RWPE2 (cell line): Measurements from ENCODE around the gene SHC4.

ENCODE experiments used
- ATAC-seq: fragments of 200-7000 bp; cut with Tn5 transposase; 3 replicates; pipeline ENCODE4 v1.9.1; 2021; ENCODE audit warnings: low read depth
- DNase-seq: peaks from one replicate; pipeline ENCODE4 v3.0.0-alpha.2; 2020; ENCODE audit warnings: low spot score
- H3K27ac ChIP-seq: fragments of 450-650 bp; 2 replicates; pipeline ENCODE4 v1.5.1; 2017; ENCODE audit warnings: mild to moderate bottlenecking; ENCODE audit not compliant: poor library complexity, severe bottlenecking
- H3K27me3 ChIP-seq: fragments of 250-450 bp; sonication (Bioruptor Pico); 2 replicates; pipeline ENCODE4 v1.5.1; 2021; ENCODE audit warnings: mild to moderate bottlenecking, moderate library complexity; ENCODE audit not compliant: insufficient read depth, poor library complexity, severe bottlenecking
- H3K36me3 ChIP-seq: fragments of 250-450 bp; sonication (Bioruptor Pico); 2 replicates; pipeline ENCODE4 v1.5.1; 2020; ENCODE audit warnings: low read depth, mild to moderate bottlenecking, moderate library complexity
- H3K4me1 ChIP-seq: fragments of 250-450 bp; sonication (Bioruptor Pico); 2 replicates; pipeline ENCODE4 v1.5.1; 2021; ENCODE audit warnings: mild to moderate bottlenecking, moderate library complexity; ENCODE audit not compliant: insufficient read depth, poor library complexity, severe bottlenecking
- H3K4me3 ChIP-seq: fragments of 250-450 bp; sonication (Bioruptor Pico); 2 replicates; pipeline ENCODE4 v1.5.1; 2021; ENCODE audit warnings: mild to moderate bottlenecking, moderate library complexity; ENCODE audit not compliant: severe bottlenecking
- H3K9me3 ChIP-seq: fragments of 250-450 bp; sonication (Bioruptor Pico); 2 replicates; pipeline ENCODE4 v1.5.1; 2021; ENCODE audit warnings: mild to moderate bottlenecking, moderate library complexity; ENCODE audit not compliant: severe bottlenecking
- TF ChIP-seq, protein P1 (sequence below): fragments of 450-650 bp; IDR thresholded peaks from one replicate; pipeline ENCODE4 v1.5.1; 2017; ENCODE audit warnings: mild to moderate bottlenecking, moderate library complexity; ENCODE audit not compliant: poor library complexity, severe bottlenecking

Gene SHC4

DNA sequence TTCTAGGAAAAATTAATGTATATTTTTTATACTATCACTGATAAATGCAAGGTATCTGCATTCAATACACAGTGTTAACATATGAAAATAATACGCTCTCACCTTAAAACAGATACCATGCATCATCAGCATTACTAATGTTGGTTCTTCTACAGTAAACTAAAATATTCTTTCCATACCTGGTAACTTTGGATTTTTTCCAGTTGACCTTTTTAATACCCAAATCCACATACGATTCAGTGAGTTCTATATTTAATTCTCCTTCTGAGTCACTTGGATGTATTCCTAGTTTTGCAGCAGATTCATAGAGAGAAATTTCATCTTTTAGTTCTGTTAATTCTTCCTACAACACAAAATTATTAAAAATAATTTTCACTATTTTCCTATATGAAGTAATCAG is 182.7 kb downstream of the SHC4 start:
- peaks cover 70% of the 10 kb centered on the region for H3K36me3 ChIP-seq
- no peaks in the 10 kb centered on the region for H3K9me3 ChIP-seq
- H3K27ac ChIP-seq, result no peak overlapping the region
- TF ChIP-seq, protein P1, sequence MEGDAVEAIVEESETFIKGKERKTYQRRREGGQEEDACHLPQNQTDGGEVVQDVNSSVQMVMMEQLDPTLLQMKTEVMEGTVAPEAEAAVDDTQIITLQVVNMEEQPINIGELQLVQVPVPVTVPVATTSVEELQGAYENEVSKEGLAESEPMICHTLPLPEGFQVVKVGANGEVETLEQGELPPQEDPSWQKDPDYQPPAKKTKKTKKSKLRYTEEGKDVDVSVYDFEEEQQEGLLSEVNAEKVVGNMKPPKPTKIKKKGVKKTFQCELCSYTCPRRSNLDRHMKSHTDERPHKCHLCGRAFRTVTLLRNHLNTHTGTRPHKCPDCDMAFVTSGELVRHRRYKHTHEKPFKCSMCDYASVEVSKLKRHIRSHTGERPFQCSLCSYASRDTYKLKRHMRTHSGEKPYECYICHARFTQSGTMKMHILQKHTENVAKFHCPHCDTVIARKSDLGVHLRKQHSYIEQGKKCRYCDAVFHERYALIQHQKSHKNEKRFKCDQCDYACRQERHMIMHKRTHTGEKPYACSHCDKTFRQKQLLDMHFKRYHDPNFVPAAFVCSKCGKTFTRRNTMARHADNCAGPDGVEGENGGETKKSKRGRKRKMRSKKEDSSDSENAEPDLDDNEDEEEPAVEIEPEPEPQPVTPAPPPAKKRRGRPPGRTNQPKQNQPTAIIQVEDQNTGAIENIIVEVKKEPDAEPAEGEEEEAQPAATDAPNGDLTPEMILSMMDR, result no peak
- H3K27me3 ChIP-seq, result no peaks in the 10 kb centered on the region
- H3K4me3 ChIP-seq, result no peak overlapping the region
- no peak for ATAC-seq
- DNase-seq, result no peak
- no peaks in the 10 kb centered on the region for H3K4me1 ChIP-seq

DNA sequence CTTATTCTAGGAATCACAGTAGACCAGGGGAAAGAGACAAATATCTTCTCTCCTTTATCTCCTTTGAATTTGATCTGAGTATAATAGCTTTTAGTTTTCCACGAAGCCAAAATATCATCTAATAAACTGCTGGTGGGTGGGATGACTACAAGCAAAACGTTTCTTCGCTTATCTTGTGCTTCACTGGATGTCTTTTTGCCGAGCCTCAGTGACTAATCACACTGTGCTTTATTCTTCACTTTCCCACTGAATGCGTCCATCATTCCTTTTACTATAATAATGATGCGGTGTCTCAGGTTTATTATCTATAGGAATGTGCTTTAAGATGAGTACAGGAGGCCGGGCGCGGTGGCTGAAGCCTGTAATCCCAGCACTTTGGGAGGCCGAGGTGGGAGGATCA is 185.4 kb downstream of the SHC4 start:
- no peak overlapping the region for H3K4me3 ChIP-seq
- ATAC-seq, result no peak
- H3K36me3 ChIP-seq, result peaks cover 56% of the 10 kb centered on the region
- H3K27ac ChIP-seq, result no peak overlapping the region
- TF ChIP-seq, protein P1, result no peak
- H3K4me1 ChIP-seq, result peaks cover 2% of the 10 kb centered on the region
- no peaks in the 10 kb centered on the region for H3K27me3 ChIP-seq
- no peak for DNase-seq
- H3K9me3 ChIP-seq, result no peaks in the 10 kb centered on the region

DNA sequence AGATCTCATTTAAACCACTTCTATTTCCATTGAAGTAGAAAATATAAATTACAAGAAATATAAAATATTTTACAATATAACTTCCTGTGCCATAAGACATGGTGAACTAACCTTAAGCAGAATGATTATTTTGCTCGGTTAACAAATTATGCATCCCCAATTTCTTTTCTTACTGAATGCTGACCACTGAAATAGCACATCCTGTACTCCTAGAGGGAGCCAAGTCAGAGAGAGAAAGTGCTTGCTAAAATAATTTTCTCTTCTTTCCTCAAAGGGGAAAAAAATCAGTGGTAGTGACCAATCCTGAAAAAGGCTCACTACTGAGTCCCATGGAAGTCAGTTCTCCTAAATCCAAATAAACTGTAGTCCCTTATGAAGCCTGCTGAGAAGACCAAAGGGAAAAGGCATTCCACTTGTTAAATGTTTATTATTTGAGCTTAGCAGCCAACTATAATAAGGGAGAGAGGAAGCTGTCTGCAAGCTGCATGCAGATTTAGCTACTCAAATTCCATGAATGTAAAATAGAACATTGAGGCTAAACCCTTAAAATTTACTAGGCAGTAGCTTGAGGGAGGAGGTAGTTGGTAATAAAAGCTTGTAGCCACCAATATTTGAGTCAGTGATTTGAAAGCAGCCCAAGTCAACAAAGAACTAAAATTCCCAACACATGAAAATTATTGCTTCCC is 185.9 kb downstream of the SHC4 start:
- Histone ChIP-seq H3K4me3 (no peak overlapping the region), H3K36me3 (peaks cover 53% of the 10 kb centered on the region), H3K9me3 (no peaks in the 10 kb centered on the region), H3K4me1 (peaks cover 2% of the 10 kb centered on the region), H3K27me3 (no peaks in the 10 kb centered on the region), H3K27ac (no peak overlapping the region)
- DNase-seq, result no peak
- TF ChIP-seq, protein P1, result no peak
- ATAC-seq, result no peak

DNA sequence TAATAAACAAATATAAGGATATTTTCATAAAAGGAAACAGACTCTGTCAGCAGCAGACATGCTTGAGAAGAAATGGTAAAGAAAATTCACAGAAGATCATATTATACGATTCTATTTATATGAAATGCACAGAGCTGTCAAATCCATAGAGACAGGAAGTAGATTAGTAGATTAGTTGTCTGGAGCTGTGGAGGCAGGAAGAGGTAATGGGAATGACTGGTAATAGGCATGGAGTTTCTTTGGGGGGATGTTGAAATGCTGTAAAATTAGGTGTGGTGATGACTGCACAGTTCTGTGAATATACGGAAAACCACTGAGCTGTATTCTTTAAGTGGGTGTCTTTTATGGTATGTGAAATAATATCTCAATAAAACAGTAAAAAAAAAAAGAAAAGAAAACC is 188.2 kb downstream of the SHC4 start:
- Histone ChIP-seq H3K27ac (no peak overlapping the region), H3K4me3 (no peak overlapping the region), H3K9me3 (no peaks in the 10 kb centered on the region), H3K4me1 (peaks cover 2% of the 10 kb centered on the region), H3K27me3 (no peaks in the 10 kb centered on the region), H3K36me3 (peaks cover 56% of the 10 kb centered on the region)
- TF ChIP-seq, protein P1, result no peak
- ATAC-seq (peak; percentile 31; the same call in 1 of the 3 replicates), DNase-seq (no peak)

DNA sequence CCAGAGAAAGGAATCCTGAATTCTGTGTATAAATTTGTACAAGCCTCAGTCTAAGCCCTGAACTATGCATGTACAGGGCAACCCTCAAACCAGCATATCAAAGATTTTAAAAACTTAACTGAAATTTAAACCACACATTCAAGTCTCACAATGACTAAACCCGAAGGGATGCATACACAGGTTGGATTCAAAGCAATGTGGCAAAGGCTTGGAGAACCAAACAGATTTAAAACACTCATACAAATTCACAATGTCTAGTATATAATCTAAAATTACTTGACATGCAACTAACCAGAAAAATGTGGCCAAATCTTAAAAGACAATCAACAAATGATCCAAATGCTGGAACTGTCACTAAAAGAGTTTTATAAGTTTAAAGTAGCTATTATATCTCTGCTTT is 189.2 kb downstream of the SHC4 start:
- H3K27ac ChIP-seq, result no peak overlapping the region
- DNase-seq, result no peak
- no peak for ATAC-seq
- peaks cover 2% of the 10 kb centered on the region for H3K4me1 ChIP-seq
- H3K4me3 ChIP-seq, result no peak overlapping the region
- H3K9me3 ChIP-seq, result no peaks in the 10 kb centered on the region
- H3K27me3 ChIP-seq, result no peaks in the 10 kb centered on the region
- H3K36me3 ChIP-seq, result peaks cover 56% of the 10 kb centered on the region
- TF ChIP-seq, protein P1, result no peak
